Glomerular visceral epithelial cell (primary cell): ENCODE data around the gene CDCP1.

Experiments used
- DNase-seq: peaks from one replicate; pipeline ENCODE4 v3.0.0-alpha.2; 2016; ENCODE audit errors: extremely low spot score

Gene CDCP1, protein sequence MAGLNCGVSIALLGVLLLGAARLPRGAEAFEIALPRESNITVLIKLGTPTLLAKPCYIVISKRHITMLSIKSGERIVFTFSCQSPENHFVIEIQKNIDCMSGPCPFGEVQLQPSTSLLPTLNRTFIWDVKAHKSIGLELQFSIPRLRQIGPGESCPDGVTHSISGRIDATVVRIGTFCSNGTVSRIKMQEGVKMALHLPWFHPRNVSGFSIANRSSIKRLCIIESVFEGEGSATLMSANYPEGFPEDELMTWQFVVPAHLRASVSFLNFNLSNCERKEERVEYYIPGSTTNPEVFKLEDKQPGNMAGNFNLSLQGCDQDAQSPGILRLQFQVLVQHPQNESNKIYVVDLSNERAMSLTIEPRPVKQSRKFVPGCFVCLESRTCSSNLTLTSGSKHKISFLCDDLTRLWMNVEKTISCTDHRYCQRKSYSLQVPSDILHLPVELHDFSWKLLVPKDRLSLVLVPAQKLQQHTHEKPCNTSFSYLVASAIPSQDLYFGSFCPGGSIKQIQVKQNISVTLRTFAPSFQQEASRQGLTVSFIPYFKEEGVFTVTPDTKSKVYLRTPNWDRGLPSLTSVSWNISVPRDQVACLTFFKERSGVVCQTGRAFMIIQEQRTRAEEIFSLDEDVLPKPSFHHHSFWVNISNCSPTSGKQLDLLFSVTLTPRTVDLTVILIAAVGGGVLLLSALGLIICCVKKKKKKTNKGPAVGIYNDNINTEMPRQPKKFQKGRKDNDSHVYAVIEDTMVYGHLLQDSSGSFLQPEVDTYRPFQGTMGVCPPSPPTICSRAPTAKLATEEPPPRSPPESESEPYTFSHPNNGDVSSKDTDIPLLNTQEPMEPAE

DNA sequence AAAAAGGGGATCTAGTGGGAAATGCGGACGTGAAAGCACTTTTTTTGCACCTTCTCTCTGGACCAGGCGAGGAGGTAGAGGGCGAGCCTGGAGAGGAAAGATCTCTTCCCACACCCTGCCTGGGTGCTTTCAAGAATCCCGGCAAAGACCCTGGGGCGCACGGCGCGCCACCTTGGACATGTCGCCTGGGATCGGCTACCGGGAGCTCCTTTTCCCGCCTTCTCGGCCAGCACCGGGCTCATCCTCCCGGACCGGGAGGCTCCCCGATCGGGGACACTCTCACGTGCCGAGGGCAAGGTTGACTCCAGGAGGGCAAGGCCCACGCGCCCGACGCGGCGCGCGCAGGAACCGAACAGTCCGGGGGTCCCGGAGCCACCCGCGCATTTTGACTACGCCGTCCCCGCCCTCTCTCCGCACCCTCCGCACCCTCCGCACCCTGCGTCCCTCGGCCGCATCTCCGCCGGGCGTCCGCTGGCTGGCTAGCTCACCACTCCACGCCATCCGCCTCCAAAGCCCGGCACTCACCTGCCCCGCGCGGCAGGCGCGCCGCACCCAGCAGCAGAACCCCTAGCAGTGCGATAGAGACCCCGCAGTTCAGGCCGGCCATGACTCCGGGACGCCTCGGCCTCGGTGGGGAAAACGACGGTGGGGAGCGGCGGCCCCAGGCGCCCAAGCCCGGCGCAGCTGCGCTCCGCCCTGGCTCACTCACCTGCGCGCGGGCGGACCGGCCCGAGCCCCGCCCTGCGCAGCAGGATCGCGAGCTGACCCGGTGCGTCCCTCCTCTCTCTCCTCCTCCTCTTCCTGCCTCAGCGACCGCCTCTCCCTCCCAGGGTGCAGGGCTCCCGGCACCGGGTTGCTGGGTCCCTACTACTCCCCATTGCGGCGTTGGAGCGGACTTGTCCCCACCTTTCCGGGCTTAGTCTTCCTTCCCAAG is at the start of gene CDCP1:
CDCP1 (minus strand) TSS at position 698 of the 934 bp plus-strand sequence; CDS start at position 607, 91 bp downstream.
- DNase-seq, result peak; percentile 69

DNA sequence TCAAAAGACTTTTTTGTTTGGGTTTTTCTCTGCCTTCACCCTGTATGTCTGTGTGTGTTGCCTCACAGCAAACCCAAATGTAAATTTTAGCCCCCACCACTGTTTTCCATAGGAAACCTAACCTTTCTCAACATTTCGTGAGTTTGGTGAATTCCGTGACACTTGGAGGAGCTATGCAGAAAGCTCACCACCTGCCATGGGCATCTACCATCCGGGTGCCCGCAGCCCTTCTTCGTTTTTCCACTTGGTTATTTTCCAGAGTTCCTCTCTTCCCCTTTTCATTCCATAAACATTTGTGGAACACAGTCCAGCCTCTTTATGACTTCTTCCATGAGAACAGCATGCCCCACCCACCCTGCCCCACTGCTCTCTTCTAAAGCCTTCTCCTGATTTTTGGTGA is 48.6 kb upstream of the CDCP1 start:
- DNase-seq, result no peak

DNA sequence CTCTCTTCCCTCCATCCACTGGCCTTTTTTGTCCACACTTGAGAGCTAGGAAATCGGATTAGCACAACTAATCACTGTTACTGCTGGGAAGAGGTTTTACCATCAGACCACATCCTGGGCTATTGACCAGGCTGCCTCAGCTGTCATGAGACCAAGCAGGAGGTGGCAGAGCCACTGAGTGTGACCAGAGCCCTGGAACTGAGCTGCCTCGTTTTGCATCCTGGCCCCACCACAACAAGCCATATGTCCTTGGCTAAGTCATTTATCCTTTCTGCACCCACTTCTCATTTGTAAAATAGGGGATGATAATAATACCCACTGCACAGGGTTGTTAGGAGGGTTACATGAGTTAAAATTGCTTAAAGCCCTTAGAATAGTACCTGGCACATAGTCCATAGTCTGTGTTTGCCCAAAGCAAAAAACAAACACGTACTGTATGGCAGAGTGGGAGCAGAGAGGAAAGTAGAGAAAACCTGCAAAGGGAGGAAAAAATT is 45.8 kb upstream of the CDCP1 start:
- DNase-seq, result no peak

DNA sequence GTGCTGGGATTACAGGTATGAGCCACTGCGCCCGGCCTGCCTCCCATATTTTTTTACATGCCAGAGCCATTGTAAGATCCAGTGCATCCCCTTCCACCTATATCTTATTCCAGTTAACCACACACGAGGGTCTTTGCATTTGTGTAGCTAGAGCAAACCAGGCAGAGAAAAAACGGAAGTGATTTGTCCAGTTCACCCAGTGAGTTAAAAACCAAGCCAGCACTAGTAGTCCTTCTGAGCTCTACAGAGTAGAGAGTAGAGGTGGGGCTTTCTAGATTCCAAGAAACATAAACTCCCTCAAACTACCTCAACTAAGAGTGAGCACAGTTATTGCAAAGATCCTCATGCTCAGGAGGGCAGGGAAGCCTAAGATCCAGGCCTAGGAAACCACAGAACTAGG is 45.2 kb upstream of the CDCP1 start:
- no peak for DNase-seq

DNA sequence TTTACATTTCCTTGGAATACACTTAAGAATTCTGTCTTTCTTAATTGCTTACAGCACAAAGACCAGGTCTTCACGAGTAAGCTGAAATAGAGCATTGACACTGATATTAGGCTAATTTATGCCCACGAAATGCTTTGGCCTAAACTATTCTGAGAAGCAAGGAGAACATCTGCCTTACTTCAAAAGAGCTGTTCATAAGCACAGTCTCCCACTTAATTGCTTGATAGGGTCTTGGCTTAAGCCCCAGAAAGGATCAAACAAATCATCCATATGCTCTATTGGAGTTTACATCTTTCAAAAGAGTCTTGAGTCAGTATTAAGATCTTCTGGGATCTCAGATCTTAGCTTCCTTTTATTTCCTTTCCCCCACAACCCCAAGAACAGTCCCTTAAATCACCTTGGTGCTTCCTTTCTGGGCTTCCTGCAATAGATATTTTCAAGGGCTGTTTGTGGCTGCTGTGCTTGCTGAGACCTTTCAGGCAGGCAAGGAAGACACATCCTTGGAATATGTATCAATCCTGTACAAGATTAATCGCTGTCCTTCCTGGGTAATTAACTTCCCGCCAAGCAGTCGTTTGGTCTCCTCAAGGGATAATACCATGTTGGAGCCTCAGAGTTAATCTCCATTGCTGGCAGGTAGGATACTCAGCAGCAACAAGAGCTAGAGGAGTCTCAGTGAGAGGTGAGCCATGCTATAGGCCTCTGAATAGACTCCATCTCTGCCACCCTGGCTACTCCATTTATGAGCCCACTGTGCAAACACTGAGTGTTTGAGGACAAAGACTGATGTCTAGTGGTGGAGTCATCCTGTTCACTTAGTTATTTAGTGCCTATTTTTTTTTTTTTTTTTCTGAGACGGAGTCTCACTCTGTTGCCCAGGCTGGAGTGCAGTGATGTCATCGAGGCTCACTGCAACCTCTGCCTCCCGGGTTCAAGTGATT is 42.8 kb upstream of the CDCP1 start:
- DNase-seq, result no peak

DNA sequence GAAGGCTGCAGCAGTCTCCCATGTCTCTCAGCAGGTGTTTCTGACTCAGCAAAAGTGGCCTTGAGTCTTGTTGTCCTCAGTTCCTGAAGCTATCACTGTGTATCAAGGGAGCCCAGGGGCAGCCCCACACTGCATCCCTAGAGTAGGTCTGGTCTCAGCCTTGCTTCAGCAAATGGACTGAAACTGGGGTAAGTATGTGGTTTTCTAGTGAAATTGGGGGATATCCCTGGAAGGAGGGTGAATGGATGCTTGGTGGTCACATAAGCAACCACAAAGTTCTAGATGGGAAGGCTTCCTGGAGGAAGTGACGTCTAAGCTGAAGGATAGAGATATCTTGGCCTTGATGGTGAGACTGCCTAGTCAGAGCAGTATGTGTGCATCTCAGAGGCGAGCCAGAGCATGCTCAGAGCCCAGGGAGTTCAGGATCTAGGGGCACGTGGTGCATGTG is 41.5 kb upstream of the CDCP1 start:
- DNase-seq, result no peak

DNA sequence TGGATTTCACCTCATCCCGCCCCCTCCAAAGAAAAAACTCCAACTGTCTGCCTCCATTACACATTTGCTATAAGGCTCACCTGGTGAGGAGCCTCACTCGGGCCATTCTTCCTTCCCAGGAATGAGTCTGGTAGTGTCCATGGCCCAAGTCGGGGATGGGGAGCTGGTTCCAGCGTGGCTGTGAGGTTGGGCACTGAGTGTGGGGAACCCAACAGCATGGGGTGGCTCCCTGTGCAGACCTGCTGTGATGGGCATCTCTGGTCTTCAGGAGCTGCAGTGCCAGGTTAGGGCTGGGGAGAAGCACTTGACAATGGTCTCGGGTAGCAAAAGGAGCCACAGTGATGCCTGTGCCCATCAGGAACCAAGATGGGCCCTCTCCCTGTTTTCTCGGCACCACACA is 40.7 kb upstream of the CDCP1 start:
- no peak for DNase-seq

DNA sequence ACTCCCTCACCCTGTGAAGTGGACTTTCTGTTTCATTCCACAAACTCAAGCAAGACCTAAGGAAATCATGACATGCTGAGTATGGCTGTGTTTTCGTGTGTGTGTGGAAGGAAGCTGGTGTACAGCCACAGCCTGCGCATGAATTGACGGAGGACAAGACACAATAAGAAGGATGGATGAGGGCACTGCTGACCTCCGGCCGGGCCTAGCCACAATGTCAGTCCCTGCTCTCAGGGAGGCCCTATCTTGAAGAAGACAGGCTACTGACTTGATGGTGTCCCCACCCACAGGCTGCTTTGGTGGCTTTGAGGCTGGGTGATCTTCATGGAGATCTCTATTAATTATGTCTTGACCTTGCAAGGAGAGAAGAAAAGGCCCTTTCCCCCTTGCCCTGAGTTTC is 39.3 kb upstream of the CDCP1 start:
- no peak for DNase-seq

DNA sequence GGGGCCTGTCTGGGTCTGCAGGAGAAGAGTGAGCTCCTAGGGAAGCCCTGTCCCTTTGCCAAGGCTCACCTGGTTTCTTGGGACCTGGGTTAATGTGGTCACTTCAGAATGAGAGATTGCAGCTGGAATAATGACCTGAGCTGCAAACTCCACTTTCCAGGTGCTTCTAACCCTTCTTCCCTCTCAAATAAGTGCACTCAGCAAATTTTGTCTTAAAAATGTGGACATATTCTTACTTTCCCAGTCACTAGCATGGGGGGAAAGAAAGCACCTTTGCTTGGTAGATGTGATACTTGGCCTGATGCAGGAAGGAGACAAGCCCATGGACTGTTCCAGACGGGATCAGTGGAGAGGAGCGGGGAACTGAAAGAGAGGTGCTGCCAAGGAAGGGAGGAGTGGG is 38.9 kb upstream of the CDCP1 start:
- no peak for DNase-seq

DNA sequence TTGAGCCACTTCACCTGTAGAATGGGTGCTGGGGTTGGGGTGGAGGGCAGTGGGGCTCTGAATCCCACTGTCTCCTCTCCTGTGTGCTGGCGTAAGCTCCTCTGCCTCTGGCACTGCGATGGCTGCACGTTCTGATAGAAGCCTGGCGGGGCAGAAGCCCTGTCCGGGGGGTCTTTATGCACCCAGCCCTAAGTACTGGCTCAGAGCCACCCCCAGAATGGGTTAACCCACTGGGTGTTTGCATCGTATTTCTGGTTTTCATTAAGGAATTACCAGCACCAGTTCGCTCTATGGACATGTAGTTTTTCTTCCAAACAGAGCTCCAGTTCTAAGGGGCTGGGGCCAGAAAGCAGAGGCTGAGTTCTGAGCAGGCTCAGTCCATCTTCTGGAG is 37.7 kb upstream of the CDCP1 start:
- no peak for DNase-seq

DNA sequence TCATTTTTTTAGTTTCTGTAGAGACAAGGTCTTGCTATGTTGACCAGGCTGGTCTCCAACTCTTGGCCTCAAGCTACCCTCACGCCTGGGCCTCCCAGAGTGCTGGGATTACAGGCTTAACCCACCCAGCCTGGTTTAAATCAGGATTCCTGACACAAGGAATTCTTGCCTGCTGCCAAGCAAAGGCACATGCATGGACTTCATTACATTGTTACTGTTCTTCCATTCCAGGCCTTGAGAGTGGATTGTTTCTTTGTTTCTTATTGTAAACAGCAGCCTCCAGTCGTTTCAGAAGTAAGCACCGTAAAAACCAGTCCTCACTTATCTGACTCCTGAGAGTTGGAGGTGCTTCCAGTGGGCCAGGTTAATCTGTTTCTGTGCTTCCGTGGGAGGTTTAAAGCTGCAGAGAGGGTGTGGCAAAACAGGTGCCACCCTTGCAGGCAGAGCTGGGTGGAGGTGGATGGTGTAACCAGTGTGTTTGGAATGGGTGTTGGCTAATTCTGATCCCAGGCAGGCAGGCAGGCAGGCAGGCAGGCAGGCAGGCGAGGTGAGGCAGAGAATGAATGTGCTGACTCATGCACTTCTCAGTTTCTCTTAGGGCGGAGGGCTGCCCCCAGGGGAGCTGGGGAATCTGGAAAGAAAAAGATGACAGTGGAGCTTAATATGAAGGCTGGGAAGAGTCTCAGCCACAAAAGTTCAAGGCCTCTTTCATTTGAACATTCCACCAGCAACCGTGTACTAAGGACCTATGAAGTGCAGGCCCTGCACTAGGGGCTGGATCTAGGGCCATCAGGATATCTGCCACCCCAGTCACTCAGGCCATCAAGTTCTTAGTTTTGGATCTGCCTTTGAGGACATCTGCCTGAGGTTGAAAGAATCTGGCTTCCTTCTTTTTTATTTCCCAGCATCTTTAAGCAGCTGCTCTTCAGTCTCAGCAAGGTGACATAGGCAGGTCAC is 37.0 kb upstream of the CDCP1 start:
- DNase-seq, result peak; percentile 79

DNA sequence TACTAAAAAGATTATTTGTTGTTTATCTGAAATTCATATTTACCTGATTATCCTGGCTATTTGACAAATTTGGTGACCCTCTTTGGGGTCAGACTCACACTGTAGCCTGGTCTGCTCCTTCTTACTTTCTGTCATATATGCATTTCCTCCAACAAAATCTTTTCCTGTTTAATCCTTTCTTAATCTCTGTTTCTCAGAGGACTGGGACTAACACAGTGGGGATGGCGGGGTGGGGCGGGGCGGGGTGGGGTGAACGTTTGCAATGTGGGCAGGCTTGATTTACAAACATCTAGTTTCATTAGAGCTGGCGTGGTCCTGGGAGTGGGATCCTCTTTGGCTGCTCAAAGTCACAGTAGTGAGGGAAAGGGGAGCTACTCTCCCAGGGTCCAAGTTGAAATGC is 35.3 kb upstream of the CDCP1 start:
- no peak for DNase-seq

DNA sequence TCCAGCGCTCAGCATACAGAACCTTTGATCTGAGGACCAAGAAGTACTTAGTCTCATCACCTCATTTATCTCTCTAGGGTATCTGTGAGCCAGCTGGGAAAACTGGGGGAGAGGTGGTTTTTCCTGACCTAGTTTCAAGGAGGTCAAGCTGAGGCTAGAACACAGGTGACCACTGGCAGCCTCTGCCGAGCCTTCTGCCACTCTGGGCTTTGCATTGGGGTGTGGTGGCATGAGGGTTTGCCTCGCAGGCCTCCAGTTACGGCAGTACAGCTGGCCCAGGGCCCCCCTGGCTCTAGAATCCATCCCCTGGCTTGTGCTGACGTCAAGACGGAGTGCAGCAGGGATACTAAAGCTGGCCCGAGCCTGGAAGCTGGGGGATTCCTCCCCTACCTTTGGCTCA is 34.7 kb upstream of the CDCP1 start:
- DNase-seq, result no peak

DNA sequence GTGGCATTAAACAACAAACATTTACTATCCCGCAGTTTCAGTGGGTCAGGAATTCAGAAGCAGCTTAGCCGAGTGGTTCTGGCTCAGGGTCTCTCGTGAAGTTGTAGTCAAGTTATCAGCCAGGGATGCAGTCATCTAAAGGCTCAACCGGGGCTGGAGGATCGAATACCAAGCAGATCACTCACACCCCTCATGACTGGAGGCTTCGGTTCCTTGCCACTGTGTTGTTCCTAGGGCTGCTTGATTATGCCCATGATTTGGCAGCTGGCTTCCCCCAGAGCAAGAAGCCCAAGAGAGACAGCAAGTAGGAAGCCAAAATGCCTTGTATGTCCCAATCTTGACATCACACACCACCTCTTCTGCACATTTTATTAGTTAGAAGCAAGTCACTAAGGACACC is 33.9 kb upstream of the CDCP1 start:
- peak; percentile 74 for DNase-seq

DNA sequence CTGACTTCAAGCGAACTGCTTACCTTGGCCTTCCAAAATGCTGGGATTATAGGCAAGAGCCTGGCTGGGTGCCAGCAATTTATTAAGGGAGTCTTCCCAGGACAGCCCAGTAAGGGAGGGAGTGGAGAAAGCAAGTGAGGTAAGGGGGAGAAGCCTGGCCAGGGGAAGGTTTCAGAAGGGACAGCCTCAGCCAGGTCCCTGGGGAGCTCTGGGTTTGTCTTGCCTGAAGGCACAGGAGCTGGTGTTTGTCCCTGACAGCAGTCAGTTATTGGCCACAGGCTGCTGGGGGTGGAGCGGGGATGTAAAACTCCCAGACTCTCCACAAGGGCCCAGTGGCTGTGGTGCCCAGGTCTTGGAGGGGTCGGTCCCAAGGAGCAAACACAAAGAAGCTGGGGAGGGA is 33.0 kb upstream of the CDCP1 start:
- no peak for DNase-seq

DNA sequence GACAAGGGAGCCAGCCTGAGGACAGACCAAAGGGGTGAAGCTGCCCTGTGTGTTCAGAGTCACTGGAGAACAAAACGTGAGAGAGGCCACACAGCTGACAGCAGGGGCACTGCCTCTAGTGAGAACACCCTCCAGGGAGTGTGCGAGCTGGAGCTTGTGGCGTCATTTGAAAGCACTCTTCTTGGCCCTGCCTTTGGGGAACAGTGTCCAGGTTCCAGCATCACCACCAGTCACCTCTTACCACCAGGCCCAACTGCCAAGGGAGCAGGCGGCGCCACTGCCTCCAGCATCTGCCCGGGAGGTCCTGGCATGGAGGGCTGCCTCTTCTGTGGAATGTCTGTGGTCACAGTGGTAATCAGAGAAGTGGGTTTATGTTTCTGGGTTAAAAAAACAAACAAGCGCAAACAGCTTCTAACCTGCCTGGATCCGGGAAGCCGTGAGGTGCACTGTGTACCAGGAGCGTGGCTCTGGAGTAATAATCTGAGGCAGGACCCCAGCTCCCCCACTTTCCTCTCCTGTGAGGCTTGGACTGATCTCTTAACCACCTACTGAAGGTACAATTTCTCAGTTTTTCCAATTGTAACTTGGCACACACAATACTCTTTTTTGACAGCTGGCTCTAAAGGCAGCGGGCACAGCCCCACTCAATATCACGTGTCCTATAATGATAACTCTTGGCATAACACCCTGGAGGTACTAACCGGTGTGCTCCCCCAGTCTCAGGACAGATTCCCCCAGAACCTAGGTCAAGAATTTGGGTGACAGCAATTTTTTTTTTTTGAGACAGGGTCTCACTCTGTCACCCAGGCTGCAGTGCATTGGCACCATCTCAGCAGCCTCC is 32.2 kb upstream of the CDCP1 start:
- peak; percentile 94 for DNase-seq

DNA sequence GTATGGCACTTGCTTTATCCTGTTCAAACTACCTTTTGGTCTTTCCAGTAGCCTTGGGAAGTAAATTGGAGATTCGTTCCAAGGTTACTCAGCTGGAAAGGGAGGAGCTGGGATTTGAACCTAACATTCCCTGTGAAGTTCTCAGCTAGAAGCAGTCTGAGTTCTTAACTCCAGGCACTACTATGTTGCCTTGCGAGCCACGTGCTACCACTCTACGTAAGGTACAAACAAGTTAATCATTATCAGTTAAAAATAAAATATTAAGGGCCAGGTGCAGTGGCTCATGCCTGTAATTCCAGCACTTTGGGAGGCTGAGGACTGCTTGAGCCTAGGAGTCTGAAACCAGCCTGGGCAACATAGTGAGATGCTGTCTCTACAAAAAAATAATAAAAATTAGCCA is 30.7 kb upstream of the CDCP1 start:
- DNase-seq, result no peak

DNA sequence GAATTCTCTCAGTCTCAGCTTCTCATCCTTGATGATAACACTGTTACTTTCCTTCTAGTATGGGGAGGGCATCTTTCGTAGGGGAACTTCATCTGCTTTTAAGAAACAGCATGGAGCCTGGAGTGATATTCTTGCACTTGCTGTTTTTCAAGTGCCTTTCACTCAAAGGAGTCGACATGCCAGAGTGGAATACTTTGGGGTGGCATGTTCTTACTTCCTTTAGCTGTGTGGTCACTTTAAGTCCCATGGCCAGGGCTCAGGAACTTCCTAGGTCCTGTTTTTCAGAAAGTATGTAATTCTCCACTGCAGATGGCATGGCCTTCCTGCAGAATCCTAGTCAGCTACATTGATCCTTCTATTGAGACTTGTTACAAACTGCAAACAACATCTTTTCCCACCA is 28.1 kb upstream of the CDCP1 start:
- DNase-seq, result no peak

DNA sequence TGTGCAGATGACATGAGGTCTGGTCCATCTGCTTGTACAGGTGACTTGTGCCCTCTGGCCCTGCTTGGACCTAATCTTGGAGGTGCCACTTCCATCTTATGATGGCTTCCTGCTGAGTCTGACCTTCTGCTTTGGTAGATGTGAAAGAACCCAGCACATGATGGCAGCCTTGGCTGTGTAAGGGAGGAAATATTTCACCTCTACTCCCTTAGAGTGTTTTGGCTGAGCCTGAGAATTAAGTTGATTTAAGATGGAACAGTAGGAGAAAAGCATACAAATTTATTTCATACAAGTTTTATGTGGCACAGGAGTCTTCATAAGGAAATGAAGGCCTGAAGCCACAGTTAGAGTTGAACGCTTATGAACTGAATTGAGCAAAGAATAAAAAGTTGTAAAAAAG is 27.6 kb upstream of the CDCP1 start:
- no peak for DNase-seq
